Measurements from ENCODE around the gene COMT. TPM values are rescaled to one million over a fixed set of nuclear protein-coding genes. Genes with fewer than 3 reads are reported as not detected.
A peak's percentile ranks its signal among the peaks of the same experiment; 100 is the strongest.

The COMT gene
- total and polyA plus RNA-seq, 9 of the 15 experiments (the other 6 are each of a cell fraction or from before 2014, with no cell fraction given), result 12.5 to 351 (median 155) TPM

DNA sequence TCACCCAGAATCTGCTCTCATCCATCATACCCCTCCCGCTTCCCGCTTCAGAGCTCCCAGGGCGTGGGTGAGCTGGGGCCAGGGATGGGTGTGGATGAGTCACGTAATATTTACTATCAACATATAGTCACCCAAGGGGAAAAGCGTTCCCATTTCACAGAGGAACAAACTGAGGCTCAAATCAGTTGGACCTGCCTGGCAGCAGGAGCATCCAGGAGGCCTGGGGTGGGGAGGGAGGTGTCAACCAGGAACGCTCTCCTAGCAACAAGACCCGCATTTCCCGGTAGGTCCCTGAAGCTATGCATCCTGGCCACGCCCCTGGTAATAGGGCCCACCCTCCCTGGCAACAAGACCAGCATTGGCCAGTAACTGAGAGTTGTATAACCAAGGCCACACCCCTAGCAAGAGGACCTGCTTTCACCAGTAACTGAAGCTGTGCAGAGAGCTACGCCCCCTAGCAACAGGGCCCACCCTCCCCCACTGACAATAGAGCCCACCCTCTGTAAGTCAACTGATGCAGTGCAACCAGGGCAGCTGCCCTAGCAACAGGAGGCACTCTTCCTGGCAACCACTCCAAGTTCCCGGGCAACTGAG lies 32.8 kb downstream of the COMT start (continued):
- TF ChIP-seq HMBOX1 (IDR thresholded peaks at IDR 0.05) (no peak), MBD2 (IDR thresholded peaks at IDR 0.05; ENCODE audit: borderline replicate concordance, low read depth) (peak; percentile 64; the same call in 1 of the 2 replicates), PURB (CRISPR knock-in tag; IDR thresholded peaks at IDR 0.05; ENCODE audit: low read depth) (no peak), MXI1 (IDR thresholded peaks at IDR 0.05; ENCODE audit: low read depth, low read length) (peak; percentile 70; the same call in 1 of the 2 replicates), EGR1 (conservative IDR thresholded peaks at IDR 0.05) (peak; percentile 84), FOXP4 (CRISPR knock-in tag; IDR thresholded peaks at IDR 0.05; ENCODE audit: borderline replicate concordance) (no peak), XRCC4 (IDR thresholded peaks at IDR 0.05; ENCODE audit: extremely low read depth, insufficient read depth, insufficient read length) (no peak), BHLHE40 (IDR thresholded peaks at IDR 0.05; ENCODE audit: low read length) (no peak; the same call in 1 of the 2 replicates), RHOXF2B (CRISPR knock-in tag; conservative IDR thresholded peaks at IDR 0.05) (no peak), MYC (IDR thresholded peaks at IDR 0.05; ENCODE audit: low read depth, low read length) (0 out of 2 replicates have a peak, but pooled peaks have one; percentile 1), MYC (CRISPR knock-in tag; IDR thresholded peaks at IDR 0.05; ENCODE audit: borderline replicate concordance, low read depth) (no peak), KLF1 (tag; IDR thresholded peaks at IDR 0.05) (peak; percentile 48; the same call in 1 of the 2 replicates), ATF7 (IDR thresholded peaks at IDR 0.05) (0 out of 2 replicates have a peak, but pooled peaks have one; percentile 35), ZBTB8A (IDR thresholded peaks at IDR 0.05; ENCODE audit: partially characterized antibody) (no peak), HMGXB4 (CRISPR knock-in tag; IDR thresholded peaks at IDR 0.05) (peak; percentile 59; the same call in 1 of the 2 replicates), ID3 (CRISPR knock-in tag; IDR thresholded peaks at IDR 0.05) (no peak), ID3 (tag; IDR thresholded peaks at IDR 0.05) (peak; percentile 81), RUNX1 (IDR thresholded peaks at IDR 0.05; ENCODE audit: low read depth) (peak; percentile 69; the same call in 1 of the 2 replicates), ZFP91 (CRISPR knock-in tag; IDR thresholded peaks at IDR 0.05) (no peak), KDM4B (IDR thresholded peaks at IDR 0.05; ENCODE audit: borderline replicate concordance in 2 of 2, low read depth in 1 of 2) (0 out of 4 replicates have a peak, but pooled peaks of 1 of the 2 experiments have one; percentile 24)
